Left forelimb (tissue), 1 donor: Measurements from ENCODE around the gene OR1J1.

Source experiments
- DNase-seq: peaks from one replicate; pipeline ENCODE4 v3.0.0-alpha.2; 2018; ENCODE audit warnings: low spot score

Gene OR1J1

DNA sequence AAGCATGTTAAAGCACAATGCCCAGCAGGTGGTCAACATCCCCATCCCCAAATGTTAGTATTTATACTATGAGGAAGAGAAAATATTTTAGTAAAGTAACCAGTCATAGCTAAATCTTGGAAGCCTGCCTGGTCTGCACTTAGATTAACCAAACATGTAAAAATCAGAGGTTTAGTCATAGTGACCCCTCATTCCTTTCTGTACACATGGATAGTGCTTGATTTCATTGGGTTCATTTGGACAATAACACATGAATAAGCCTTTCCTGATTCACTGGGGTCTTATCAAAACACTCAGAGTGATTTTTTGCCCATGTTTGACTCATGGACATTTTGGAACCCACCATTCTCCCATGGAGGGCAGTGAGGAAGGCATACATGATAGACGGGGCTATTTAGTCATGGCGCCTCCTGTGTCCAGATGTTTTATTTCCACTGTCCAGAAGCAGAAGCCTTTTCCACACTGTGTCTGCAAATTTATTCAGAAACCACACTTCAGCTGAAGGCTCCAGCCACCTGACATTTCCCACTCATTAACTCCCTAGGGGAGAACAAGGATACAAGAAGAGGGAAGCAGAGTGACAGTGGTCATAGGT lies 32.5 kb downstream of the OR1J1 start:
- DNase-seq: no peak

DNA sequence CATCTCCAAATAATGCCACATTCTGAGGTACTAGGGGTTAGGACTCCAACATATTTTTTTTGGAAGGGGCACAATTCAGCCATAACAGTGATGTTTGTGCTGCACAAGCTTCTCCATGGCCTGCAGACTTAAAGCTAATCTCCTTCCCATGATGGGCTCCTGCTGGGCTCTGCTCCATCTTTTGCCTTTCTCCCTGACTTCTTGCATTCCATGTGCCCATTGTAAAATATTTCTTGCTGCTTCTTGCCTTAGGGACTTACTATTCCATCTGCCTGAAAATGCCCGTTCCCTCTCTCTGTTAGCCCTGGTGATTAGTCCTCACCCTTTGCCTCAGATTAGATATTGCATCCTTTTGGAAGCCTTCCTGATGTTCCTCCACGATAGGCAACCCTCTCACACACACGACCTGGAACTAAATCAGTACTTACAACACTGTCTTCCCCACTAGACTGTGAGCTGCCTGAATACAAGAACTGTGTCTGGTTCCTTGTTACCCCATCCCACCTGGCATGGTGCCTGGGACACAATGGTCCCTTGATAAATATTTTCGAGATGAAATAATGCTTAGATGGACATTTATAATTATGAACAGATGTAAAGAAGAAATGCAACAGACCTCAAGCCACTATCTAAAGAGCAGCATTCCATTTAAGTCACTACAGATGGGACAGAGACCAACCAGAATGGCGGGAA lies 33.5 kb downstream of the OR1J1 start:
- no peak for DNase-seq

DNA sequence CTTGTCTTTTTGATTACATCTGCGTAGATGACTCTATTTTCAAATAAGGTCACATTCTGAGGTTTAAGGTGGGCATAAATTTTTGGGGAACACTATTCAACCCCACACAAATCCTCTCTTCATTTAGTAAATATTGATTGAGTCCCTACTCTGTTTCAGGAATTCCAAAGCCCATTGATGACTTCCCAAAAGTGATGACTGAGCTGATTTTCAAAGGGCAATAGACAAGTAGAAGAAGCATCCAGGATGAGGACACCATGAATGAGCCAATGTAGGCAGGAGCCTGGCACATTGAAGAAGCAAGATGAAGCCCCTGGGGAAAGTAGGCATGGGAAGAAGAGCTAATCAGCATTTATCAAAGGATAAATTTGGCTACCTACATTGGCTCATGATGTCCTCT lies 35.2 kb downstream of the OR1J1 start:
- no peak for DNase-seq
